GDM1 (cell line): ENCODE data around the gene NRDE2.
"Not testable (repeated sequence)": the region's sequence is repeated elsewhere in the genome, so short reads cannot be mapped to it uniquely, and the experiment has no call there.

Experiments
- DNase-seq: peaks from one replicate; lab custom pipeline; 2025; lab: John Stamatoyannopoulos, UW

NRDE2 gene

GRCh38 chr14:90341784-90342183 lies 10.0 kb upstream of the NRDE2 start:
- no peak for DNase-seq

DNA sequence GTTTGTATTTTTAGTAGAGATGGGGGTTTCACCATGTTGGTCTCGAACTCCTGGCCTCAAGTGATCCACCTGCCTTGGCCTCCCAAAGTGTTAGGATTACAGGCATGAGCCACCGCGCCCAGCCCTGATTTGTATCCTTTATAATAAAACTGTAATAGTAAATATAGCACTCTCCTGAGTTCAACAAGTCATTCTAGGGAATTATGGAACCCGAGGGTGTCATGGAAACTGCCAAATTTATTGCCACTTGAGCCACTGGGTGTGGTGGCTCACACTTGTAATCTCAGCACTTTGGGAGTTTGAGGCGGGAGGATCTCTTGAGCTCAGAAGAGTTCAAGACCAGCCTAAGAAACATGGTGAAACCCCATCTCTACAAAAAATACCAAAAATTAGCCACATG lies 9.5 kb upstream of the NRDE2 start:
- not testable (repeated sequence) for DNase-seq

GRCh38 chr14:90336985-90337384 lies 5.2 kb upstream of the NRDE2 start:
- no peak for DNase-seq

- no peak for DNase-seq
Measured at GRCh38 chr14:90336401-90336800, 4.7 kb upstream of the NRDE2 start.

DNA sequence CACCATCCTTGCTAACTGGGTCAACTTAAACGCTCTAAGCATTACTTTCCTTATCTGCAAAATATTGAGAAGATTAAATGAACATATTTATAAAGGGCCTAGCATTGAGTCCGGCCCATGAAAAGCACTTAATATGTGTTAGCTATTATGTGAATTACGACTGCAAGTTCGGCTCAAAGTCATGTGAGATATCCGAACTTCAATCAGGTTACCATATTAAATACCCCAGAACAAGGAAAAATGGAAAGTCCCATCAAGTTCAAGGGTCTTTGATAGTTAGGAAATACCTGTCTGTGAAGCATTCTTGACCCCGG lies 487 bp upstream of the NRDE2 start:
- no peak for DNase-seq

GRCh38 chr14:90330203-90331196 lies 1.2 kb downstream of the NRDE2 start:
- no peak for DNase-seq

GRCh38 chr14:90321891-90322290 lies 9.8 kb downstream of the NRDE2 start:
- no peak for DNase-seq

- DNase-seq, result no peak
Measured at GRCh38 chr14:90319634-90320541, 11.9 kb downstream of the NRDE2 start.

- DNase-seq, result no peak
Measured at GRCh38 chr14:90319173-90319572, 12.6 kb downstream of the NRDE2 start.

- DNase-seq, result no peak
Measured at GRCh38 chr14:90318016-90318415, 13.7 kb downstream of the NRDE2 start.

GRCh38 chr14:90317286-90317685 lies 14.5 kb downstream of the NRDE2 start:
- DNase-seq, result no peak

- no peak for DNase-seq
Measured at GRCh38 chr14:90308561-90308960, 23.2 kb downstream of the NRDE2 start.

DNA sequence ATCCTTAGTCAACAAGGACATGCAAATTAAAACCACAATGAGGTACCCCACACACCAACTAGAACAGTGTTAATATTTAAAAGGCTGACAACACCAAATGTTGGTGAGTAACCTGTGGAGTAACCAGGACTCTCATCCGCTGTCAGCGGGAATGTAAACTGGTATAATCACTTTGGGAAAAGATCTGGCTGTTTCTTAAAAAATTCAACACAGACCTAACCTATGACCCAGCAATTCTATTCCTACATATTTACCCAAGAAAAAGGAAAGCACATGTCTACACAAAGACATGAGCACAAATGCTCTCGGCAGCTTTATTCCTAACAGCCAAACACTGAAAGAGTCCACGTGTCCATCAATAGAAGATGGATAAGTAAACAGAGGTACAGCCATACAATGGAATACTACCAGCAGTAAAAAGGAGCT lies 26.6 kb downstream of the NRDE2 start:
- DNase-seq, result no peak

DNA sequence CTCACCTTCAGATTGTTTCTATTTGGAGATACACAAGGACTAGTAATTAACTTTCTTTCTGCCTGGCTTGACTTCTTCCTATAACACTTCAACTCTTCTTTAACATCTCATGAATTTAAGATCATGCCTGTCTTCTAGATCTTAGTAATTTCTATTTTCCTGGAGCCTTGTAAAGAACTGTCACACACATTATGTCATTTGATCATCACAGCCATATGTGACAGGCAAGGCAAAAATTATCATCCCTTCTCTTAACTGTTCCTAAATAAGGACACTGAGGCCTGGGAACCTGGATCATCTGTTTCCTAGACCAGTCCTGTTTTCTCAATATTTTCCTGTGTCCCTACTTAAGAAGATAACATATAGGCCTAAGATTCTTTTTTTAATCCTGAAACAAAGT lies 27.2 kb downstream of the NRDE2 start:
- DNase-seq, result no peak

DNA sequence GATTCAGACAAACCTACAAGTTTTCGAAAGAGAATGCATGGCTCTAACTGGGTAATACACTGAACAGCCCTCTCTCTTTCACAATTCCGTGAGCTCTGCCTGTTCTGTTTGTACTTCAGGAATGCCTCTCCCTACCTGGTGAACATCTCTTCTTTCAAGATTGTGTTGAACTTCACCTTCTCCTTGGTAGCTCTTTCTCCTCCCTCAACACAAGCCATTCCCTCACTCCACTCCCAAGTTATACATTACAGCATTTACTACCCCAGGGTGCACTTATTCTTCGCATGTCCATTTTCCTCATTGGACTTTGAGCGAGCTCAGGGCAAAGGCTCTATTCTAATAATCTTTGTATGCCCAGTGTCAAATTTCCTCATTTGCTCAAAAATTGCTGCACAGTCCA lies 28.3 kb downstream of the NRDE2 start:
- no peak for DNase-seq

GRCh38 chr14:90302529-90303303 lies 29.0 kb downstream of the NRDE2 start:
- DNase-seq, result no peak

DNA sequence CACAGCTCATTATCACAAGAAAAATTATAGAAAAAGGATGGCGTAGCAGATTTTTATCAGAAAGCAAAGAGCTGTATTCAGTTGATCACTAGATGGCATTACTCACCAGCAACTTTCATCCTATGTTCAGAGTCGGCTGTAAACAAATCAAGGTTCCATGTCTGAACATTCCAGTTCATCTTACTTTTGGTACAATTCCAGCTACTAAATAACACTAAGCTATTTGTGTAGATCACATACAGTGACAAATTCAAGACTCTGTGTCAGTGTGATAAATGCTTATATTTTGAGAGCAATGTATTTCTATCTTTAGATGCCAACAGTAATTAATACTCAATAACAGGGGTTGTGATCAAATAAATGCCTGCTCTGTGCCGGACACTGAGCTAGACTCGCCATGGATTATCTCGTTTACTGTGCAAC lies 30.1 kb downstream of the NRDE2 start:
- no peak for DNase-seq

- DNase-seq, result no peak
Measured at GRCh38 chr14:90301122-90301521, 30.6 kb downstream of the NRDE2 start.

- DNase-seq, result no peak
Measured at GRCh38 chr14:90300611-90301047, 31.1 kb downstream of the NRDE2 start.

DNA sequence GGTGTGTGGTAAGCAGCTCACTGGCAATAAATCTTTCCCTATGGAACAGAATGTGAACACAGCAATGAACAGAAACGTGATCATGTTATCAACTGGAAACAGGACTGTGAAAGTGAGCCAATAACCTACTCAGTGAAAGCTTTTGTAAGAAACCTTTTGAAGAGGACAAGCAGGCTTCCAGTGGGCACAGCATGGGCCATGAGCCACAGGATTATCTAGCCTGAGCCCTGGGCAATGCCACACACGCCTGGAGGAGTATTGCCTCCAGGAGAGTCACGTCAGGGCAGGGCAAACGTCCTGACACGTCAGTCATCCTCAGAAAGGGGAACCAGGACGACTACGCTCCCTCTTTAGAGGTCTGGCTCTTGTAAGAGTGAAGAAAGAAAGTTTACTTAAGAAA lies 32.3 kb downstream of the NRDE2 start:
- peak; percentile 41 for DNase-seq

GRCh38 chr14:90297876-90298629 lies 33.7 kb downstream of the NRDE2 start:
- DNase-seq, result no peak
